ENCODE results near the gene CALCB. TPM values are rescaled to one million over a fixed set of nuclear protein-coding genes. Genes with fewer than 3 reads are reported as not detected.

Gene CALCB
- total RNA-seq, 1 experiment from 2014 or later: 4.3 TPM

DNA sequence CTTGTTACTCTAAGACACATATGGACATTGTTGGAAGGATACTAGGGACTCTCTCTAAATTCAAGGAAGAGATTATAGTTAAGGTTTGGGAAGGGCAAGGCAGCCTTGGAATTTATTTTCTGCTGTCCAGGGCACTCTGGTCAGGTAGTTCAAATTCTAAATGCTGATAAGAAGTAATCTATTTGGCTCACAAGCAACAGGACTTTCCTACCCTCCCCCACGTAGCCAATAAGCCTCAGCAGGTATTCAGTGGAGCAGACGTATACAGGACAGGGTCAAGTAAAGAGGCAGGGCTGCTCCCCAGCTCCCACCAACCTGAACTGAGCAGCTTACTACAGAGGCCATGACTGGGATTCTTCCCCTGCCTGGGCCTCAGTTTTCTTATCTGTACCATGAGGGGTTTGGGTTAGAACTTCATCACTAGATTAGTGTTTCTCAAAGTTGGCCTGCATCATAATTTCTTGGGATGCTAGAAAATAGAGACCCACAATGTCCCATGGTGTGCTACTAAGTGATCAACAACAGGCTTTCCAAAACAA lies 35.3 kb downstream of the CALCB start:
- Mint-ChIP-seq H3K9me3 (ENCODE audit: unreplicated experiment) (no peaks in the 10 kb centered on the region), H3K4me1 (ENCODE audit: insufficient read depth, unreplicated experiment) (peaks cover 34% of the 10 kb centered on the region), H3K27me3 (ENCODE audit: insufficient read depth, unreplicated experiment) (no peaks in the 10 kb centered on the region), H3K36me3 (ENCODE audit: insufficient read depth, unreplicated experiment) (peaks cover 2% of the 10 kb centered on the region), H3K27ac (ENCODE audit: low read depth, unreplicated experiment) (peak overlapping the region; percentile 74), H3K4me3 (ENCODE audit: unreplicated experiment) (no peak overlapping the region)
- ChIA-PET POLR2A (interaction anchor here (0.9 kb wide), 1 partner anchor 8 kb away, joined by 3 read pairs; no protein-coding TSS in a partner anchor), CTCF (interaction anchor here (0.6 to 7.0 kb wide), 7 partner anchors 8 to 103 kb away, joined by 3 to 59 read pairs (median 6); no protein-coding TSS in a partner anchor)
- intact Hi-C loops (cut with micrococcal nuclease): no loop called here
- DNase-seq (ENCODE audit: unreplicated experiment): no peak
- TF ChIP-seq, protein P1, sequence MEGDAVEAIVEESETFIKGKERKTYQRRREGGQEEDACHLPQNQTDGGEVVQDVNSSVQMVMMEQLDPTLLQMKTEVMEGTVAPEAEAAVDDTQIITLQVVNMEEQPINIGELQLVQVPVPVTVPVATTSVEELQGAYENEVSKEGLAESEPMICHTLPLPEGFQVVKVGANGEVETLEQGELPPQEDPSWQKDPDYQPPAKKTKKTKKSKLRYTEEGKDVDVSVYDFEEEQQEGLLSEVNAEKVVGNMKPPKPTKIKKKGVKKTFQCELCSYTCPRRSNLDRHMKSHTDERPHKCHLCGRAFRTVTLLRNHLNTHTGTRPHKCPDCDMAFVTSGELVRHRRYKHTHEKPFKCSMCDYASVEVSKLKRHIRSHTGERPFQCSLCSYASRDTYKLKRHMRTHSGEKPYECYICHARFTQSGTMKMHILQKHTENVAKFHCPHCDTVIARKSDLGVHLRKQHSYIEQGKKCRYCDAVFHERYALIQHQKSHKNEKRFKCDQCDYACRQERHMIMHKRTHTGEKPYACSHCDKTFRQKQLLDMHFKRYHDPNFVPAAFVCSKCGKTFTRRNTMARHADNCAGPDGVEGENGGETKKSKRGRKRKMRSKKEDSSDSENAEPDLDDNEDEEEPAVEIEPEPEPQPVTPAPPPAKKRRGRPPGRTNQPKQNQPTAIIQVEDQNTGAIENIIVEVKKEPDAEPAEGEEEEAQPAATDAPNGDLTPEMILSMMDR (IDR thresholded peaks at IDR 0.05; ENCODE audit: unreplicated experiment): no peak
- BruUV-seq (replicated peaks): no TSS peak

DNA sequence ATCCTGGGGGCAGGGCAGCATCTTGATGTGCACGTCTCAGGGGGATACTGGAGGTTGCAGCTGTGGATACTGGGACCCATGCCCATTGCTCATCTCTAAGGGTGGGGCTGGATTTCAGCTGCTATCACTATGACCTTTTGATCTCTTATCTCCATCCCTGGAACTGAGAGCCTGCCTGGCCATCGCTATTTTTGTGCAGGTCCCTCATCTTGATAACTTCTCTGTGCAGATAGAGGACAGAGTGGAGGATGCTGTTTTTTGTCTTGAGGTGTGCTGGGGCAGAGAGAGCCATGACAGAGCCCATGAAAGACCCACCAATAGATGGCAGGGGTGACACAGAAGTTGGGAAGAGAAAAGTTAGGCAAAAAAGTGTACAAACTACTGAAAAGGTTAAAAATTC lies 36.2 kb downstream of the CALCB start:
- Mint-ChIP-seq H3K27ac (ENCODE audit: low read depth, unreplicated experiment) (no peak overlapping the region), H3K36me3 (ENCODE audit: insufficient read depth, unreplicated experiment) (no peaks in the 10 kb centered on the region), H3K27me3 (ENCODE audit: insufficient read depth, unreplicated experiment) (no peaks in the 10 kb centered on the region), H3K9me3 (ENCODE audit: unreplicated experiment) (no peaks in the 10 kb centered on the region), H3K4me3 (ENCODE audit: unreplicated experiment) (no peak overlapping the region), H3K4me1 (ENCODE audit: insufficient read depth, unreplicated experiment) (peaks cover 36% of the 10 kb centered on the region)
- no peak for DNase-seq (ENCODE audit: unreplicated experiment)
- ChIA-PET POLR2A (interaction anchor here (0.8 kb wide), 1 partner anchor 17 kb away, joined by 4 read pairs; no protein-coding TSS in a partner anchor), CTCF (interaction anchor here (0.5 to 7.0 kb wide), 9 partner anchors 9 to 202 kb away, joined by 3 to 59 read pairs (median 4); no protein-coding TSS in a partner anchor)
- TF ChIP-seq, protein P1 (IDR thresholded peaks at IDR 0.05; ENCODE audit: unreplicated experiment): no peak
- no TSS peak for BruUV-seq (replicated peaks)
- intact Hi-C loops (cut with micrococcal nuclease): no loop called here

DNA sequence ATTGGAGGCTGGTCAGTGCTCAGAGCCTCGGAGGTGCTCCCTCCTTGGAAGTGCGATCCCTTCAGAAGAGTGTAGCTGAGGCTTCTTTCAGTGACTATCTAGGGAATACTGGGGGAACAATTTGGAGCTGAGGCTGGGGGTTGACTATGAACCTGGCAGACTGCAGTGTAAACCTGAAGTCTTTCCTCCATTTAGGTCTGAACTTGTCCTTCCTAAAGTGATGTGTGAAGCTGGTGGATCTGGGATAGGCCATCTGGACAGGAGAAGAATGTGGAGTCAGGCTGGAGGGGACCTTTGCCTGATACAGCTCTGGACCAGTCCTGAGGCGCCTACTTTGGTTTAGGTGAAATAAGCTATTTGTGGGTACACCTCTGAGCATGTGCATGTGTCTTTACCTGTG lies 37.8 kb downstream of the CALCB start:
- no peak for DNase-seq (ENCODE audit: unreplicated experiment)
- CTCF ChIA-PET: interaction anchor here (0.6 to 7.0 kb wide), 3 partner anchors 11 to 204 kb away, joined by 3 to 59 read pairs (median 9); no protein-coding TSS in a partner anchor
- H3K27me3 Mint-ChIP-seq (ENCODE audit: insufficient read depth, unreplicated experiment): no peaks in the 10 kb centered on the region
- POLR2A ChIA-PET: interaction anchor here (0.6 to 1.4 kb wide), 2 partner anchors 18 to 84 kb away, joined by 4 read pairs; no protein-coding TSS in a partner anchor
- intact Hi-C loops (cut with micrococcal nuclease): no loop called here
- H3K9me3 Mint-ChIP-seq (ENCODE audit: unreplicated experiment): no peaks in the 10 kb centered on the region
- H3K27ac Mint-ChIP-seq (ENCODE audit: low read depth, unreplicated experiment): no peak overlapping the region
- BruUV-seq (replicated peaks): no TSS peak
- H3K4me3 Mint-ChIP-seq (ENCODE audit: unreplicated experiment): no peak overlapping the region
- peaks cover 30% of the 10 kb centered on the region for H3K4me1 Mint-ChIP-seq (ENCODE audit: insufficient read depth, unreplicated experiment)
- TF ChIP-seq, protein P1 (IDR thresholded peaks at IDR 0.05; ENCODE audit: unreplicated experiment): no peak
- H3K36me3 Mint-ChIP-seq (ENCODE audit: insufficient read depth, unreplicated experiment): no peaks in the 10 kb centered on the region

DNA sequence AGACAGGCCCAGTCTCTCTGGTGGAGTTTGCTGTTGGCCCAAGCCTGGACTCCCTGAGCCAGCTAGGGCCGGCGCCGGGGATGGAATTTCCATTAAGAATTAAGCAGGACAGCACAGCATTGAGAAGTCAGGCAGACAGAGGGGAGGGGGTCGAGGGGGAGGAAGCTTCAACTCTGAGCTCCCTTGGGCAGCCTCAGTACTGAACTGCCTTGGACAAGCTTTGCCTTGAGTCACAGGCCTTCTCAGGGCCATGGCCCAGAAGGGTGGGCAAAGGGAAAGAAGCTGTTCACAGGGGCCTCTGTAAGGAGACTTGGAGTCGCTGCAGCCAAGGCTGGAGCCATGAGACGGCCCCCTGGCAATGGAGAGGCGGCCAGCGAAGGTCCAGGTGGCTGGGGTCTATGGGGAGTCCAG lies 38.7 kb downstream of the CALCB start:
- DNase-seq (ENCODE audit: unreplicated experiment): no peak
- ChIA-PET POLR2A (interaction anchor here (0.5 to 1.4 kb wide), 4 partner anchors 12 to 271 kb away, joined by 3 to 4 read pairs (median 4); no protein-coding TSS in a partner anchor), CTCF (interaction anchor here (7.0 kb wide), 1 partner anchor 11 kb away, joined by 59 read pairs; no protein-coding TSS in a partner anchor)
- Mint-ChIP-seq H3K27me3 (ENCODE audit: insufficient read depth, unreplicated experiment) (no peaks in the 10 kb centered on the region), H3K36me3 (ENCODE audit: insufficient read depth, unreplicated experiment) (no peaks in the 10 kb centered on the region), H3K9me3 (ENCODE audit: unreplicated experiment) (no peaks in the 10 kb centered on the region), H3K27ac (ENCODE audit: low read depth, unreplicated experiment) (peak overlapping the region; percentile 69), H3K4me1 (ENCODE audit: insufficient read depth, unreplicated experiment) (peaks cover 20% of the 10 kb centered on the region), H3K4me3 (ENCODE audit: unreplicated experiment) (no peak overlapping the region)
- BruUV-seq (replicated peaks): no TSS peak
- TF ChIP-seq, protein P1 (IDR thresholded peaks at IDR 0.05; ENCODE audit: unreplicated experiment): no peak
- intact Hi-C loops (cut with micrococcal nuclease): no loop called here
